Sigmoid colon (tissue), 4 donors: ENCODE results near the gene RIPOR3.

ENCODE experiments used
- CTCF ChIP-seq, 4 experiments: fragments of 450-650 bp in 3 of 4; fragments of 200-600 bp in 1 of 4; IDR thresholded peaks; one replicate each; pipeline ENCODE4 v1.5.1; 2016 to 2019; ENCODE audit warnings: antibody characterized with exemption in 4 of 4, mild to moderate bottlenecking in 3 of 4, moderate library complexity in 2 of 4
- EP300 ChIP-seq, 4 donors: sonication (generic); formaldehyde crosslinking; IDR thresholded peaks; one replicate each; pipeline ENCODE4 v1.6.1; 2017; ENCODE audit warnings: antibody characterized with exemption in 4 of 4
- POLR2A ChIP-seq, 2 donors: fragments of 450-650 bp; IDR thresholded peaks; one replicate each; pipeline ENCODE4 v1.6.1; 2016; ENCODE audit warnings: antibody characterized with exemption in 2 of 2, mild to moderate bottlenecking in 2 of 2, moderate library complexity in 2 of 2
- POLR2AphosphoS5 ChIP-seq, 4 donors: sonication (generic); formaldehyde crosslinking; IDR thresholded peaks; one replicate each; pipeline ENCODE4 v1.6.1; 2017; ENCODE audit warnings: antibody characterized with exemption in 4 of 4

- TF ChIP-seq CTCF (IDR thresholded peaks at IDR 0.05) (no peak), POLR2A (IDR thresholded peaks at IDR 0.05) (no peak), EP300 (IDR thresholded peaks at IDR 0.05) (no peak), POLR2AphosphoS5 (IDR thresholded peaks at IDR 0.05) (no peak)
Observed at GRCh38 chr20:50674138-50674825, 17.1 kb downstream of the RIPOR3 start.
